Fibroblast of gingiva (primary cell): Measurements from ENCODE around the gene LYSMD1.

Experiments
- DNase-seq: peaks from one replicate; pipeline ENCODE4 v3.0.0-alpha.2; 2011; ENCODE audit warnings: low read depth

LYSMD1 gene

GRCh38 chr1:151175041-151175741 is 9.5 kb upstream of the LYSMD1 start:
- no peak for DNase-seq

- no peak for DNase-seq
Measured at GRCh38 chr1:151171190-151171589, 5.5 kb upstream of the LYSMD1 start.

GRCh38 chr1:151167116-151167515 is 1.4 kb upstream of the LYSMD1 start:
- DNase-seq: no peak

- DNase-seq: peak; percentile 63
Measured at GRCh38 chr1:151166505-151166956, 829 bp upstream of the LYSMD1 start.

GRCh38 chr1:151165281-151165737 is 393 bp downstream of the LYSMD1 start:
- peak; percentile 70 for DNase-seq

- DNase-seq: peak; percentile 14
Measured at GRCh38 chr1:151164732-151165280, 896 bp downstream of the LYSMD1 start.

- DNase-seq: no peak
Measured at GRCh38 chr1:151159373-151159772, 6.3 kb downstream of the LYSMD1 start.

GRCh38 chr1:151158751-151159251 is 6.9 kb downstream of the LYSMD1 start:
- no peak for DNase-seq

GRCh38 chr1:151158326-151158725 is 7.4 kb downstream of the LYSMD1 start:
- no peak for DNase-seq

GRCh38 chr1:151157067-151157531 is 8.6 kb downstream of the LYSMD1 start:
- no peak for DNase-seq

- no peak for DNase-seq
Measured at GRCh38 chr1:151156515-151156819, 9.2 kb downstream of the LYSMD1 start, which contains the start of gene TNFAIP8L2. TSS of gene TNFAIP8L2 (plus strand) at chr1:151156649. CDS start at chr1:151158698, 2,049 bp downstream.

- no peak for DNase-seq
Measured at GRCh38 chr1:151147665-151148064, 18.0 kb downstream of the LYSMD1 start.

- no peak for DNase-seq
Measured at GRCh38 chr1:151147132-151147503, 18.6 kb downstream of the LYSMD1 start.

GRCh38 chr1:151146412-151147131 is 19.1 kb downstream of the LYSMD1 start, which contains the start of gene SEMA6C:
TSS of gene SEMA6C (minus strand) at chr1:151146631. CDS start at chr1:151142621, 4,010 bp downstream.
- peak; percentile 91 for DNase-seq

- DNase-seq: no peak
Measured at GRCh38 chr1:151146072-151146411, 19.7 kb downstream of the LYSMD1 start.

- peak; percentile 9 for DNase-seq
Measured at GRCh38 chr1:151145304-151146071, 20.2 kb downstream of the LYSMD1 start.

GRCh38 chr1:151144474-151145303 is 21.0 kb downstream of the LYSMD1 start:
- DNase-seq: no peak

- DNase-seq: no peak
Measured at GRCh38 chr1:151143986-151144385, 21.7 kb downstream of the LYSMD1 start.

GRCh38 chr1:151143057-151143435 is 22.7 kb downstream of the LYSMD1 start:
- DNase-seq: no peak

GRCh38 chr1:151142411-151143056 is 23.2 kb downstream of the LYSMD1 start:
- DNase-seq: no peak

- no peak for DNase-seq
Measured at GRCh38 chr1:151137789-151138188, 27.9 kb downstream of the LYSMD1 start.
